ENCODE measurements around the gene IDH3G.

- TF ChIP-seq, protein P1, sequence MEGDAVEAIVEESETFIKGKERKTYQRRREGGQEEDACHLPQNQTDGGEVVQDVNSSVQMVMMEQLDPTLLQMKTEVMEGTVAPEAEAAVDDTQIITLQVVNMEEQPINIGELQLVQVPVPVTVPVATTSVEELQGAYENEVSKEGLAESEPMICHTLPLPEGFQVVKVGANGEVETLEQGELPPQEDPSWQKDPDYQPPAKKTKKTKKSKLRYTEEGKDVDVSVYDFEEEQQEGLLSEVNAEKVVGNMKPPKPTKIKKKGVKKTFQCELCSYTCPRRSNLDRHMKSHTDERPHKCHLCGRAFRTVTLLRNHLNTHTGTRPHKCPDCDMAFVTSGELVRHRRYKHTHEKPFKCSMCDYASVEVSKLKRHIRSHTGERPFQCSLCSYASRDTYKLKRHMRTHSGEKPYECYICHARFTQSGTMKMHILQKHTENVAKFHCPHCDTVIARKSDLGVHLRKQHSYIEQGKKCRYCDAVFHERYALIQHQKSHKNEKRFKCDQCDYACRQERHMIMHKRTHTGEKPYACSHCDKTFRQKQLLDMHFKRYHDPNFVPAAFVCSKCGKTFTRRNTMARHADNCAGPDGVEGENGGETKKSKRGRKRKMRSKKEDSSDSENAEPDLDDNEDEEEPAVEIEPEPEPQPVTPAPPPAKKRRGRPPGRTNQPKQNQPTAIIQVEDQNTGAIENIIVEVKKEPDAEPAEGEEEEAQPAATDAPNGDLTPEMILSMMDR (IDR thresholded peaks at IDR 0.05): no peak; the same call in 1 of the 2 replicates
- TF ChIP-seq REST (IDR thresholded peaks at IDR 0.05; ENCODE audit: insufficient read depth in 1 of 2, low read depth in 2 of 2, low read length in 1 of 2) (no peak), POLR2AphosphoS5 (IDR thresholded peaks at IDR 0.05; ENCODE audit: low read depth, low read length) (no peak), SIN3A (IDR thresholded peaks at IDR 0.05; ENCODE audit: borderline replicate concordance, insufficient read depth, low read depth, low read length) (no peak)
These were observed 34.8 kb upstream of the IDH3G start for GRCh38 chrX:153828723-153829548.
